ENCODE measurements around the gene LIF.

DNA sequence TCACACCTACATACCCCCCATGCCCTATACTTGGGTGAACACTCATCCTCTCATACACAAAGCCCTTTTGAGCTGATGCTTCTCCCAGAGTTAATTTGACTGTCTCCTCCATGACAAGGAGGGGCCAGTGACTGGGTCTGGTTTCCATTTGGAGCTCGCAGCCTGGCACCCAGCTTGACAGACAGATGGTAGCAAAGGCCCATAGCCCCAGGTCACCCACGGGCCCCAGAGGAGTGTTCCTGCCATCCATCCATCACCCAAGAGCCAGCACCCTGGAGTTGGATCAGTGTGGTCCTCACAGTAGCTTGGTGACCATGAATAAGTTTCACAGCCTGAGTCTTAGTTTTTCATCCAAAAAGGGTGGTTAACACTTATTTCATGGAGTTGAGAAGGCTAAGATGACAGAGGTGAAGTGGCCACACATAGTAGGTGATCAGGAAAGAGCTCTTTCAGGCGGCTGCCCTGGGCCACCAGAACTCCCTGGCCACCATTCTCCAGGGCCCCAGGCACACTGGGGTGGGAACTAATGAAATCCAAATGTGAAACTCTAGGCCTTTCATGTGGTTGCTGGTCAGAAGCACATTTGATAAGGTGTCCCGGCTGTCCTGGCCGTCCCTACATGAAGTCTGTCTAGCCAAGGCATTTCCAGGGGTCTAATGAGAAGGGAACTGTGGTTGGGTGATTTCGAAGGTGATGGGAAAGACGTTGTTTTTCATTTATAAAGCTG, 42.4 kb downstream of the LIF start:
- TF ChIP-seq, protein P1, sequence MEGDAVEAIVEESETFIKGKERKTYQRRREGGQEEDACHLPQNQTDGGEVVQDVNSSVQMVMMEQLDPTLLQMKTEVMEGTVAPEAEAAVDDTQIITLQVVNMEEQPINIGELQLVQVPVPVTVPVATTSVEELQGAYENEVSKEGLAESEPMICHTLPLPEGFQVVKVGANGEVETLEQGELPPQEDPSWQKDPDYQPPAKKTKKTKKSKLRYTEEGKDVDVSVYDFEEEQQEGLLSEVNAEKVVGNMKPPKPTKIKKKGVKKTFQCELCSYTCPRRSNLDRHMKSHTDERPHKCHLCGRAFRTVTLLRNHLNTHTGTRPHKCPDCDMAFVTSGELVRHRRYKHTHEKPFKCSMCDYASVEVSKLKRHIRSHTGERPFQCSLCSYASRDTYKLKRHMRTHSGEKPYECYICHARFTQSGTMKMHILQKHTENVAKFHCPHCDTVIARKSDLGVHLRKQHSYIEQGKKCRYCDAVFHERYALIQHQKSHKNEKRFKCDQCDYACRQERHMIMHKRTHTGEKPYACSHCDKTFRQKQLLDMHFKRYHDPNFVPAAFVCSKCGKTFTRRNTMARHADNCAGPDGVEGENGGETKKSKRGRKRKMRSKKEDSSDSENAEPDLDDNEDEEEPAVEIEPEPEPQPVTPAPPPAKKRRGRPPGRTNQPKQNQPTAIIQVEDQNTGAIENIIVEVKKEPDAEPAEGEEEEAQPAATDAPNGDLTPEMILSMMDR (IDR thresholded peaks at IDR 0.05 in 4 of 5, conservative IDR thresholded peaks at IDR 0.05 in 1 of 5): no peak
- TF ChIP-seq POLR2A (IDR thresholded peaks at IDR 0.05): no peak
